Stomach (tissue), 9 donors: ENCODE measurements around the gene EEFSEC. TPM values are rescaled to one million over a fixed set of nuclear protein-coding genes. Genes with fewer than 3 reads are reported as not detected.

Experiments
- DNase-seq, 2 donors: peaks; one replicate each; pipeline versions ENCODE4 v3.0.0 to v3.0.0-alpha.2; 2013 to 2019
- H3K27ac ChIP-seq, 5 donors: fragments of 200-600 bp in 4 of 5; sonication (generic) in 4 of 5; one replicate each; pipeline ENCODE4 v1.5.1; 2013 to 2019; ENCODE audit warnings: mild to moderate bottlenecking in 1 of 5, moderate library complexity in 1 of 5
- H3K27me3 ChIP-seq, 3 donors: fragments of 200-600 bp; sonication (generic); one replicate each; pipeline ENCODE4 v1.5.1; 2017 to 2019; ENCODE audit warnings: mixed run types in 1 of 3
- H3K36me3 ChIP-seq, 4 donors: fragments of 200-600 bp; sonication (generic); 1 replicate in 3 of 4; 2 replicates in 1 of 4; pipeline ENCODE4 v1.5.1; 2016 to 2019
- H3K4me1 ChIP-seq, 4 donors: fragments of 200-600 bp; sonication (generic); one replicate each; pipeline ENCODE4 v1.5.1; 2016 to 2019
- H3K4me3 ChIP-seq, 4 donors: fragments of 200-600 bp; sonication (generic) in 3 of 4; one replicate each; pipeline ENCODE4 v1.5.1; 2016 to 2019; ENCODE audit warnings: mild to moderate bottlenecking in 1 of 4
- H3K9me3 ChIP-seq, 4 donors: fragments of 200-600 bp; sonication (generic); one replicate each; pipeline ENCODE4 v1.5.1; 2016 to 2019
- EP300 ChIP-seq: sonication (generic); formaldehyde crosslinking; IDR thresholded peaks from one replicate; pipeline ENCODE4 v1.6.1; 2017; ENCODE audit warnings: antibody characterized with exemption
- POLR2A ChIP-seq, 4 donors: fragments of 450-650 bp; IDR thresholded peaks; one replicate each; pipeline ENCODE4 v1.6.1; 2016; ENCODE audit warnings: antibody characterized with exemption in 4 of 4, control low read depth in 2 of 4, mild to moderate bottlenecking in 1 of 4, moderate library complexity in 1 of 4
- POLR2AphosphoS5 ChIP-seq, 3 donors: sonication (generic); formaldehyde crosslinking; IDR thresholded peaks; one replicate each; pipeline ENCODE4 v1.6.1; 2016; ENCODE audit warnings: antibody characterized with exemption in 3 of 3
- WGBS, 5 donors: extraction: QIAGEN DNeasy Blood & Tissue Kit in 3 of 5; methylation state at CpG; one replicate each; pipeline versions ENCODE4 v1.1.5 to v1.1.7; 2013 to 2018; 5-methylcytosine and 5-hydroxymethylcytosine counted together
- intact Hi-C: fragments of 100-400 bp; cut with DNase I; formaldehyde crosslinking; loops from one replicate; pipeline ENCODE4 v1.15.1; 2023; ENCODE audit warnings: low total_unique reads
- polyA plus RNA-seq, 3 donors: library from polyadenylated mRNA; stranded (reverse); fragments of 200-250 nt; gene quantifications; one replicate each; pipeline ENCODE4 v1.2.3, GENCODE V29; 2013
- total RNA-seq, 5 donors: library from RNA; depleted of rRNA; stranded (reverse); fragments of >200 nt; gene quantifications; one replicate each; pipeline versions ENCODE4 v1.1.0 to v1.2.3, GENCODE V29; 2014 to 2016
- TF ChIP-seq, protein P1 (sequence below), 7 experiments: fragments of 450-650 bp in 4 of 7; fragments of 200-600 bp in 3 of 7; sonication (generic) in 3 of 7; IDR thresholded peaks; one replicate each; pipeline ENCODE4 v1.5.1; 2016 to 2019; ENCODE audit warnings: antibody characterized with exemption in 7 of 7, control low read depth in 2 of 7, mild to moderate bottlenecking in 1 of 7
- donor health status: healthy with polysubstance abuse.
- donor health status: Bipolar disorder and iron deficiency.
- donor health status: healthy.

EEFSEC gene
- total and polyA plus RNA-seq, 8 donors: 5.0 to 39.1 (median 13.2) TPM

DNA sequence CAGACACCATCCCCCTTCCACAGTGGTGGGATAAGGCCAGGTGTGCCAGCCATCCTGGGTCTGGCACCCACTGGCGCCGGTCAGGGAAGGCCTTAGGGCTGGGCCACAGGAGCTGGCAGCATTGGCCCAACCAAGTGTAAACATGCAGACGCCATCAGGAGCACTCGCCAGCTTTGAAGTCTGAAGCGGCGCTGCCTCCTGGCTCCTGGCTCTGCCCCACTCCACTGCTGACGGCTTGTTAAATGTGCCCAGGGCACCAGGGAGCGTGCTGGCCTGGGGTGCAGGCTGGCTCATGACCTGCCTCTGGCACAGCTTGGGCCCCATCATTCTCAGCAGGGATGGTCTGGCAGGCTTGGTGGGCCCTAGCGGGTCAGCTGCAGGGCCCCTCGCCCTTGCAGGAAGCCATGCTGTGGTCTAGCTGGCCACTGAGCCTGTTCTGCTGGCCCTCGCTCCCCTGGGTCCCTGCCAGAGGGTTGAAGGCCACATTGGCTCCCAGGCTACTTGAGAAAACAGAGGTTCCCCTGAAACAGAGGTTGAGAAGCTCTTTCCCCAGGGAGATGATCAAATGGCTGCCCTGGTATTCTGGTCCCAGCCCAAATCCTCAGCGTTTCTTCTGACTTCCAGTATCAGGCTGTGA is 196.8 kb downstream of the EEFSEC start:
- no peak for TF ChIP-seq POLR2A (IDR thresholded peaks at IDR 0.05)
- TF ChIP-seq, protein P1, sequence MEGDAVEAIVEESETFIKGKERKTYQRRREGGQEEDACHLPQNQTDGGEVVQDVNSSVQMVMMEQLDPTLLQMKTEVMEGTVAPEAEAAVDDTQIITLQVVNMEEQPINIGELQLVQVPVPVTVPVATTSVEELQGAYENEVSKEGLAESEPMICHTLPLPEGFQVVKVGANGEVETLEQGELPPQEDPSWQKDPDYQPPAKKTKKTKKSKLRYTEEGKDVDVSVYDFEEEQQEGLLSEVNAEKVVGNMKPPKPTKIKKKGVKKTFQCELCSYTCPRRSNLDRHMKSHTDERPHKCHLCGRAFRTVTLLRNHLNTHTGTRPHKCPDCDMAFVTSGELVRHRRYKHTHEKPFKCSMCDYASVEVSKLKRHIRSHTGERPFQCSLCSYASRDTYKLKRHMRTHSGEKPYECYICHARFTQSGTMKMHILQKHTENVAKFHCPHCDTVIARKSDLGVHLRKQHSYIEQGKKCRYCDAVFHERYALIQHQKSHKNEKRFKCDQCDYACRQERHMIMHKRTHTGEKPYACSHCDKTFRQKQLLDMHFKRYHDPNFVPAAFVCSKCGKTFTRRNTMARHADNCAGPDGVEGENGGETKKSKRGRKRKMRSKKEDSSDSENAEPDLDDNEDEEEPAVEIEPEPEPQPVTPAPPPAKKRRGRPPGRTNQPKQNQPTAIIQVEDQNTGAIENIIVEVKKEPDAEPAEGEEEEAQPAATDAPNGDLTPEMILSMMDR (IDR thresholded peaks at IDR 0.05): no peak
- TF ChIP-seq POLR2AphosphoS5 (IDR thresholded peaks at IDR 0.05): no peak
- no peak for TF ChIP-seq EP300
- Histone ChIP-seq H3K4me3 (no peak overlapping the region), H3K27ac (peak overlapping the region; percentile 55 to 64 (median 60)), H3K27me3 (no peaks in the 10 kb centered on the region), H3K9me3 (no peaks in the 10 kb centered on the region), H3K36me3 (peaks cover 0 to 12% (median 5%) of the 10 kb centered on the region in 4 donors), H3K4me1 (peaks cover 25 to 49% (median 39%) of the 10 kb centered on the region in 4 donors)
- 42 to 81% (median 66%) methylated on average over 5 to 12 of the region's 12 CpGs for WGBS, 5 donors
- intact Hi-C loops: no loop called here
- peak in 1 of 2 donors; percentile 82 for DNase-seq

DNA sequence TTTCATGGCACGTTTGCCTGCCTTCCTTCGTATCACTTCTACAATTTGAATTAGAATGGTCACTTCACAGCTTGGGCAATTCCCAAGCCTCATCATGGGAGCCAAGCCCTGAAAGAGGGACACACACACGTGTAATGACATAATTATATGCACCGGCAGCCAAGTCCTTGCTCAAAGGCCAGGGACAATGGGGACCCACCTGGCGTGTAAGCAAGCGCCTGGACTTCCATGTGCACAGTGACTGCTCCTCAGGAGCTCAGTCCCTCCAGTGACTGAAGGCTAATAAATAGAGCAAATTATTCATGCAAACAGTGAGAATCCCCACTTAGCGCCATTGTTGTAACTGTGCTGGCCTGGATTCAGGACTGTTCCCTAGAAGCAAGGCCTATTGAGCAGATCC is 198.3 kb downstream of the EEFSEC start:
- DNase-seq: no peak
- H3K27ac ChIP-seq: no peak overlapping the region
- TF ChIP-seq, protein P1 (IDR thresholded peaks at IDR 0.05): no peak
- TF ChIP-seq POLR2A (IDR thresholded peaks at IDR 0.05) (no peak), EP300 (no peak), POLR2AphosphoS5 (IDR thresholded peaks at IDR 0.05) (no peak)
- no peaks in the 10 kb centered on the region for H3K27me3 ChIP-seq
- peaks cover 0 to 12% (median 5%) of the 10 kb centered on the region in 4 donors for H3K36me3 ChIP-seq
- no peak overlapping the region for H3K4me3 ChIP-seq
- H3K9me3 ChIP-seq: no peaks in the 10 kb centered on the region
- H3K4me1 ChIP-seq: peaks cover 25 to 51% (median 40%) of the 10 kb centered on the region in 4 donors
- 91 to 99% (median 94%) methylated on average over 7 of the region's 7 CpGs for WGBS, 5 donors
- intact Hi-C loops: no loop called here

DNA sequence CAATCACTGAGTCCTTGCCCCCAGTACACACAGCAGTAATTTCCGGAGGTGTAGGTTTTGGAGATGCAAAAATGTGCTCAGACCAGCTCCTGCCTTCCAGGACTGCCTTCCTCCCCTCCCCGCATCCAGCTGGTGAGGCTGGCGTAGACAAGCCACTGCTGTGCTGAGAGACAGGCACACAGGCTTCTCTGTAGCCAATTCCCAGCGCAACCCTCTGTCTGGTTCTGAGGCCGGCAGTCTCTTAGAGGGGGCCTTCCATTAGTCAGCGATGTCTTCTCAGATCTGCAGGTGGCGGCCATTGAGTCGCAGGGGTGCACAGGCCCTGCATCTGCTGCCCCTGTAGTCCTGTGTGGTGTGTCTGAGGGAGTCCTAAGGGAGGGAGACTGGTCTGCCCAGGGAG is 199.0 kb downstream of the EEFSEC start:
- H3K4me3 ChIP-seq: no peak overlapping the region
- H3K27me3 ChIP-seq: no peaks in the 10 kb centered on the region
- WGBS, 5 donors: 94 to 100% (median 96%) methylated on average over 8 of the region's 8 CpGs
- H3K9me3 ChIP-seq: no peaks in the 10 kb centered on the region
- peaks cover 25 to 51% (median 40%) of the 10 kb centered on the region in 4 donors for H3K4me1 ChIP-seq
- DNase-seq: no peak
- H3K27ac ChIP-seq: no peak overlapping the region
- peaks cover 0 to 12% (median 5%) of the 10 kb centered on the region in 4 donors for H3K36me3 ChIP-seq
- no peak for TF ChIP-seq POLR2A (IDR thresholded peaks at IDR 0.05)
- intact Hi-C loops: no loop called here

DNA sequence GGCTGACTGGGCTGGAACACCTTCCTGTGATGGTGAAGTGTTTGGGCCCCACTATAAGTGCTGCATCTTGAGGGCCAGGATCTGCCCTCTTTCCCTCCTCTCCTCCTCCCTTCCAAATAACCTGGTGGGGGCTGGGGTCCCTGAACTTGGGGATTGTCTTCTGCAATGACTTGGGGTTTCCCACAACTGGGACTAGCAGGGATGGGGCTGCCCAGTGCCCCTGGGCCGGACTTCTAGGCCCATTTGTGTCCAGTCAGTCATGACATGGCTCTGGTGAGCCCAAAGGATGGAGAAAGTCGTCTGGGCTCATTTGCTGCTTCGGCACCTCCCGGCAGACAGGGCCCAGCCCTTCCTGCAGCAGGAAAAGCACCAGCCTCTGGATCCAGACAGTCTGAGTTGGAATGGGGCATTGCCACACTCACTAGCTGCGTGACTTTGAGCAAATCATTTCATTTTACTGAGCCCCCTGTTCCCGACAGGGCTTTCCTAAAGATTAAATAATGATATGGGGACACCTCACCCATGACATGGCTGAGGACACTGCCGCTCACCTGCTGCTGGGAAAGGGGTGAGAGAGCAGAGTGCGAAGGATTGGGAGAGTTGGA is 200.2 kb downstream of the EEFSEC start:
- TF ChIP-seq POLR2AphosphoS5 (IDR thresholded peaks at IDR 0.05) (no peak), EP300 (no peak), POLR2A (IDR thresholded peaks at IDR 0.05) (no peak)
- TF ChIP-seq, protein P1 (IDR thresholded peaks at IDR 0.05): no peak
- peaks cover 25 to 44% (median 36%) of the 10 kb centered on the region in 4 donors for H3K4me1 ChIP-seq

More for the DNA sequence above, 200.2 kb downstream of the EEFSEC start:
- intact Hi-C loops: no loop called here
- H3K27me3 ChIP-seq: no peaks in the 10 kb centered on the region
- H3K27ac ChIP-seq: no peak overlapping the region
- H3K4me3 ChIP-seq: no peak overlapping the region
- no peaks in the 10 kb centered on the region for H3K9me3 ChIP-seq
- peaks cover 0 to 17% (median 13%) of the 10 kb centered on the region in 4 donors for H3K36me3 ChIP-seq
- WGBS, 5 donors: 80 to 95% (median 91%) methylated on average over 8 of the region's 8 CpGs
- DNase-seq: no peak
